HCT116 (cell line): ENCODE data around the gene RGS2. TPM values are rescaled to one million over a fixed set of nuclear protein-coding genes. Genes with fewer than 3 reads are reported as not detected.

ENCODE experiments used
- ATAC-seq: fragments of 200-7000 bp; cut with Tn5 transposase; 2 replicates; pipeline ENCODE4 v1.9.1; 2020; ENCODE audit warnings: mild to moderate bottlenecking, moderate library complexity
- BruUV-seq: library from RNA; stranded (reverse); fragments of 400-500 nt; replicated peaks from 2 replicates; lab custom pipeline; 2021; lab: Mats Ljungman, UMichigan
- CTCF ChIA-PET: fragments of 300-600 bp; sonication (Branson Sonifier 250); formaldehyde crosslinking; loops from one replicate; lab custom pipeline; 2021; ENCODE audit warnings: antibody characterized with exemption; lab: Charles Lee
- POLR2A ChIA-PET: fragments of 300-600, 350-600 bp; sonication (Branson Sonifier 250); formaldehyde crosslinking; loops from one replicate; lab custom pipeline; 2021; ENCODE audit warnings: antibody characterized with exemption; lab: Charles Lee
- RAD21 ChIA-PET, 2 experiments: fragments of 300-600 bp; sonication (Branson Sonifier 250); formaldehyde crosslinking; loops; one replicate each; lab custom pipeline; 2023; ENCODE audit warnings: low total read pairs in 2 of 2; ENCODE audit not compliant: uncharacterized antibody in 2 of 2, unreplicated experiment in 2 of 2, low non-redundant PET in 1 of 2; lab: Charles Lee
- DNase-seq: peaks from one replicate; pipeline ENCODE4 v3.0.0-alpha.2; 2010; ENCODE audit warnings: low read depth, low spot score
- H2AFZ ChIP-seq: fragments of 200-600 bp; shearing (Covaris generic), sonication (generic); 2 replicates; pipeline ENCODE4 v1.6.1; 2017; ENCODE audit warnings: low read depth, mixed run types, mixed read lengths, antibody characterized with exemption, low read length; ENCODE audit not compliant: poor library complexity, severe bottlenecking
- H3K27ac ChIP-seq: 2 replicates; pipeline ENCODE4 v1.5.1; 2012; ENCODE audit warnings: low read depth, low read length
- H3K27me3 ChIP-seq: fragments of 200-600 bp; sonication (generic); 2 replicates; pipeline ENCODE4 v1.6.1; 2016; ENCODE audit warnings: mixed run types, low read length, mixed read lengths; ENCODE audit not compliant: insufficient read depth
- H3K36me3 ChIP-seq, 2 experiments: fragments of 200-500 bp in 1 of 2; fragments of 200-600 bp in 1 of 2; sonication (Bioruptor generic) in 1 of 2; sonication (generic) in 1 of 2; 2 replicates each; pipeline versions ENCODE4 v1.5.1 to v1.6.1; 2014 to 2016; ENCODE audit warnings: low read length in 2 of 2, inconsistent platforms in 1 of 2, mixed read lengths in 1 of 2, mixed run types in 1 of 2; ENCODE audit not compliant: insufficient read depth in 2 of 2, control insufficient read depth in 1 of 2
- H3K4me1 ChIP-seq, 2 experiments: fragments of 200-600 bp in 1 of 2; sonication (generic) in 1 of 2; 2 replicates each; pipeline versions ENCODE4 v1.5.1 to v1.6.1; 2012 to 2017; ENCODE audit warnings: low read length in 2 of 2, inconsistent platforms in 1 of 2, mild to moderate bottlenecking in 1 of 2, mixed read lengths in 1 of 2, mixed run types in 1 of 2, moderate library complexity in 1 of 2; ENCODE audit not compliant: insufficient read depth in 2 of 2, control insufficient read depth in 1 of 2
- H3K4me2 ChIP-seq: fragments of 200-600 bp; sonication (generic); 2 replicates; pipeline ENCODE4 v1.6.1; 2017; ENCODE audit warnings: mixed run types, low read length, mixed read lengths
- H3K4me3 ChIP-seq, 2 experiments: fragments of 200-600 bp in 1 of 2; sonication (generic) in 1 of 2; replicated peaks in 1 of 2; 2 replicates each; pipeline ENCODE4 v1.5.1; 2011 to 2016; ENCODE audit warnings: low read length in 2 of 2, control low read depth in 1 of 2, low read depth in 1 of 2, mild to moderate bottlenecking in 1 of 2, mixed read lengths in 1 of 2, mixed run types in 1 of 2
- H3K79me2 ChIP-seq: fragments of 200-600 bp; sonication (generic); 2 replicates; pipeline ENCODE4 v1.6.1; 2017; ENCODE audit warnings: mild to moderate bottlenecking, mixed run types, low read length, moderate library complexity, mixed read lengths; ENCODE audit not compliant: insufficient read depth
- H3K9ac ChIP-seq: fragments of 200-600 bp; sonication (generic); 2 replicates; pipeline ENCODE4 v1.6.1; 2016; ENCODE audit warnings: low read length, mixed read lengths
- H3K9me2 ChIP-seq: fragments of 200-600 bp; sonication (generic), shearing (Covaris generic); 2 replicates; pipeline ENCODE4 v1.6.1; 2017; ENCODE audit warnings: mixed run types, mild to moderate bottlenecking, moderate library complexity; ENCODE audit not compliant: insufficient read depth
- H3K9me3 ChIP-seq, 2 experiments: fragments of 200-500 bp in 1 of 2; fragments of 200-600 bp in 1 of 2; sonication (Bioruptor generic) in 1 of 2; sonication (generic) in 1 of 2; 2 replicates each; pipeline ENCODE4 v1.6.1; 2014 to 2017; ENCODE audit warnings: low read length in 2 of 2, mixed read lengths in 2 of 2, inconsistent platforms in 1 of 2, low read depth in 1 of 2, mild to moderate bottlenecking in 1 of 2, mixed run types in 1 of 2, moderate library complexity in 1 of 2; ENCODE audit not compliant: control insufficient read depth in 1 of 2, insufficient read depth in 1 of 2
- H4K20me1 ChIP-seq: fragments of 200-600 bp; sonication (generic), shearing (Covaris generic); 2 replicates; pipeline ENCODE4 v1.6.1; 2017; ENCODE audit warnings: mixed run types, mild to moderate bottlenecking, moderate library complexity; ENCODE audit not compliant: insufficient read depth
- CEBPB ChIP-seq: IDR thresholded peaks from 2 replicates; pipeline ENCODE4 v1.6.1; 2012; ENCODE audit warnings: low read depth
- ELF1 ChIP-seq: IDR thresholded peaks from 2 replicates; pipeline ENCODE4 v1.6.1; 2012; ENCODE audit warnings: low read depth, borderline replicate concordance
- EZH2 ChIP-seq: fragments of 200-600 bp; sonication (generic); IDR thresholded peaks from 2 replicates; pipeline ENCODE4 v1.6.1; 2017; ENCODE audit warnings: antibody characterized with exemption, mixed run types
- EZH2phosphoT487 ChIP-seq: fragments of 200-600 bp; IDR thresholded peaks from 2 replicates; pipeline ENCODE4 v1.6.1; 2018; ENCODE audit warnings: antibody characterized with exemption, borderline replicate concordance
- MAX ChIP-seq: IDR thresholded peaks from 2 replicates; pipeline ENCODE4 v1.6.1; 2012
- RAD21 ChIP-seq: IDR thresholded peaks from 2 replicates; pipeline ENCODE4 v1.6.1; 2012; ENCODE audit warnings: low read depth, mild to moderate bottlenecking
- SIN3A ChIP-seq: IDR thresholded peaks from 2 replicates; pipeline ENCODE4 v1.6.1; 2012; ENCODE audit warnings: low read depth
- SRF ChIP-seq: IDR thresholded peaks from 2 replicates; pipeline ENCODE4 v1.6.1; 2012; ENCODE audit warnings: low read depth
- ZFX ChIP-seq: fragments of 450-650 bp; IDR thresholded peaks from 2 replicates; pipeline ENCODE4 v1.6.1; 2017
- ZNF274 ChIP-seq: fragments of 200-500 bp; sonication (Bioruptor generic); IDR thresholded peaks from 2 replicates; pipeline ENCODE4 v1.6.1; 2014; ENCODE audit warnings: mild to moderate bottlenecking, low read depth, low read length, inconsistent platforms
- intact Hi-C: fragments of 100-400 bp; cut with micrococcal nuclease; formaldehyde crosslinking; loops from 2 replicates; pipeline ENCODE4 v1.10.0; 2022
- total RNA-seq: library from RNA; stranded (reverse); gene quantifications from one replicate; pipeline ENCODE4 v1.2.1, GENCODE V29; 2021; ENCODE audit not compliant: unreplicated experiment
- TF ChIP-seq, protein P1 (sequence below), 3 experiments: fragments of 200-600 bp in 1 of 3; sonication (generic) in 1 of 3; IDR thresholded peaks in 2 of 3; conservative IDR thresholded peaks in 1 of 3; 2 replicates each; pipeline ENCODE4 v1.5.1; 2012 to 2017; ENCODE audit warnings: low read depth in 2 of 3, low read length in 2 of 3, antibody characterized with exemption in 1 of 3, borderline replicate concordance in 1 of 3, control low read depth in 1 of 3, mild to moderate bottlenecking in 1 of 3, mixed read lengths in 1 of 3, mixed run types in 1 of 3, moderate library complexity in 1 of 3; ENCODE audit not compliant: insufficient read depth in 1 of 3
- TF ChIP-seq, protein P2 (sequence below): IDR thresholded peaks from 2 replicates; pipeline ENCODE4 v1.6.1; 2011; ENCODE audit warnings: mild to moderate bottlenecking, low read length, moderate library complexity; ENCODE audit not compliant: insufficient replicate concordance; ENCODE audit errors: extremely low read depth

The RGS2 gene
- total RNA-seq, 1 experiment from 2014 or later, result 21.1 TPM

- H3K4me3 ChIP-seq, result no peak overlapping the region
- no peak for ATAC-seq
- no peak overlapping the region for H3K4me2 ChIP-seq
- intact Hi-C loops, result no loop called here
- POLR2A ChIA-PET, result no interaction called here
- RAD21 ChIA-PET, result no interaction called here
- BruUV-seq, result no TSS peak
- no peak overlapping the region for H3K9ac ChIP-seq
- H3K4me1 ChIP-seq, result no peaks in the 10 kb centered on the region
- CTCF ChIA-PET, result no interaction called here
- no peaks in the 10 kb centered on the region for H3K9me2 ChIP-seq
- H2AFZ ChIP-seq, result no peak overlapping the region
- no peaks in the 10 kb centered on the region for H4K20me1 ChIP-seq
- DNase-seq, result no peak
- H3K27me3 ChIP-seq, result no peaks in the 10 kb centered on the region
- no peaks in the 10 kb centered on the region for H3K9me3 ChIP-seq
- H3K79me2 ChIP-seq, result no peaks in the 10 kb centered on the region
- no peaks in the 10 kb centered on the region for H3K36me3 ChIP-seq
- TF ChIP-seq CEBPB, result no peak
- no peak for TF ChIP-seq ZNF274
- no peak for TF ChIP-seq RAD21
- H3K27ac ChIP-seq, result no peak overlapping the region
These were observed 40.2 kb downstream of the RGS2 start for GRCh38 chr1:192849011-192849410.

GRCh38 chr1:192849442-192849841, 40.6 kb downstream of the RGS2 start:
- CTCF ChIA-PET, result no interaction called here
- DNase-seq, result no peak
- TF ChIP-seq, protein P1, sequence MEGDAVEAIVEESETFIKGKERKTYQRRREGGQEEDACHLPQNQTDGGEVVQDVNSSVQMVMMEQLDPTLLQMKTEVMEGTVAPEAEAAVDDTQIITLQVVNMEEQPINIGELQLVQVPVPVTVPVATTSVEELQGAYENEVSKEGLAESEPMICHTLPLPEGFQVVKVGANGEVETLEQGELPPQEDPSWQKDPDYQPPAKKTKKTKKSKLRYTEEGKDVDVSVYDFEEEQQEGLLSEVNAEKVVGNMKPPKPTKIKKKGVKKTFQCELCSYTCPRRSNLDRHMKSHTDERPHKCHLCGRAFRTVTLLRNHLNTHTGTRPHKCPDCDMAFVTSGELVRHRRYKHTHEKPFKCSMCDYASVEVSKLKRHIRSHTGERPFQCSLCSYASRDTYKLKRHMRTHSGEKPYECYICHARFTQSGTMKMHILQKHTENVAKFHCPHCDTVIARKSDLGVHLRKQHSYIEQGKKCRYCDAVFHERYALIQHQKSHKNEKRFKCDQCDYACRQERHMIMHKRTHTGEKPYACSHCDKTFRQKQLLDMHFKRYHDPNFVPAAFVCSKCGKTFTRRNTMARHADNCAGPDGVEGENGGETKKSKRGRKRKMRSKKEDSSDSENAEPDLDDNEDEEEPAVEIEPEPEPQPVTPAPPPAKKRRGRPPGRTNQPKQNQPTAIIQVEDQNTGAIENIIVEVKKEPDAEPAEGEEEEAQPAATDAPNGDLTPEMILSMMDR (IDR thresholded peaks at IDR 0.05 in 2 of 3, conservative IDR thresholded peaks at IDR 0.05 in 1 of 3; ENCODE audit: borderline replicate concordance in 1 of 3, insufficient read depth in 1 of 3, low read depth in 2 of 3, low read length in 2 of 3), result no peak
- TF ChIP-seq ELF1 (no peak), SRF (no peak), SIN3A (no peak), ZFX (no peak), MAX (no peak), EZH2phosphoT487 (no peak), EZH2 (no peak), RAD21 (no peak), CEBPB (no peak)
- TF ChIP-seq, protein P2, sequence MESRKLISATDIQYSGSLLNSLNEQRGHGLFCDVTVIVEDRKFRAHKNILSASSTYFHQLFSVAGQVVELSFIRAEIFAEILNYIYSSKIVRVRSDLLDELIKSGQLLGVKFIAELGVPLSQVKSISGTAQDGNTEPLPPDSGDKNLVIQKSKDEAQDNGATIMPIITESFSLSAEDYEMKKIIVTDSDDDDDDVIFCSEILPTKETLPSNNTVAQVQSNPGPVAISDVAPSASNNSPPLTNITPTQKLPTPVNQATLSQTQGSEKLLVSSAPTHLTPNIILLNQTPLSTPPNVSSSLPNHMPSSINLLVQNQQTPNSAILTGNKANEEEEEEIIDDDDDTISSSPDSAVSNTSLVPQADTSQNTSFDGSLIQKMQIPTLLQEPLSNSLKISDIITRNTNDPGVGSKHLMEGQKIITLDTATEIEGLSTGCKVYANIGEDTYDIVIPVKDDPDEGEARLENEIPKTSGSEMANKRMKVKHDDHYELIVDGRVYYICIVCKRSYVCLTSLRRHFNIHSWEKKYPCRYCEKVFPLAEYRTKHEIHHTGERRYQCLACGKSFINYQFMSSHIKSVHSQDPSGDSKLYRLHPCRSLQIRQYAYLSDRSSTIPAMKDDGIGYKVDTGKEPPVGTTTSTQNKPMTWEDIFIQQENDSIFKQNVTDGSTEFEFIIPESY, result no peak
- POLR2A ChIA-PET, result no interaction called here
- no peak overlapping the region for H3K4me2 ChIP-seq
- ATAC-seq, result no peak
- no peak overlapping the region for H2AFZ ChIP-seq
- no peaks in the 10 kb centered on the region for H3K36me3 ChIP-seq
- H3K79me2 ChIP-seq, result no peaks in the 10 kb centered on the region
- intact Hi-C loops, result no loop called here
- H4K20me1 ChIP-seq, result no peaks in the 10 kb centered on the region
- no peaks in the 10 kb centered on the region for H3K4me1 ChIP-seq
- no peak overlapping the region for H3K4me3 ChIP-seq
- no peaks in the 10 kb centered on the region for H3K9me3 ChIP-seq
- RAD21 ChIA-PET, result no interaction called here
- BruUV-seq, result no TSS peak
- H3K27me3 ChIP-seq, result no peaks in the 10 kb centered on the region
- H3K9me2 ChIP-seq, result no peaks in the 10 kb centered on the region
- no peak overlapping the region for H3K9ac ChIP-seq
- H3K27ac ChIP-seq, result no peak overlapping the region
